ENCODE data around the gene FEN1. TPM values are rescaled to one million over a fixed set of nuclear protein-coding genes. Genes with fewer than 3 reads are reported as not detected.

FEN1 gene
- total RNA-seq, 1 donor from 2014 or later: 23.9 TPM

- H3K4me3 Mint-ChIP-seq: no peak overlapping the region
- CTCF ChIA-PET: no interaction called here
- TF ChIP-seq CTCF (IDR thresholded peaks at IDR 0.05): no peak
Measured at GRCh38 chr11:61762798-61763197, 29.9 kb upstream of the FEN1 start.

DNA sequence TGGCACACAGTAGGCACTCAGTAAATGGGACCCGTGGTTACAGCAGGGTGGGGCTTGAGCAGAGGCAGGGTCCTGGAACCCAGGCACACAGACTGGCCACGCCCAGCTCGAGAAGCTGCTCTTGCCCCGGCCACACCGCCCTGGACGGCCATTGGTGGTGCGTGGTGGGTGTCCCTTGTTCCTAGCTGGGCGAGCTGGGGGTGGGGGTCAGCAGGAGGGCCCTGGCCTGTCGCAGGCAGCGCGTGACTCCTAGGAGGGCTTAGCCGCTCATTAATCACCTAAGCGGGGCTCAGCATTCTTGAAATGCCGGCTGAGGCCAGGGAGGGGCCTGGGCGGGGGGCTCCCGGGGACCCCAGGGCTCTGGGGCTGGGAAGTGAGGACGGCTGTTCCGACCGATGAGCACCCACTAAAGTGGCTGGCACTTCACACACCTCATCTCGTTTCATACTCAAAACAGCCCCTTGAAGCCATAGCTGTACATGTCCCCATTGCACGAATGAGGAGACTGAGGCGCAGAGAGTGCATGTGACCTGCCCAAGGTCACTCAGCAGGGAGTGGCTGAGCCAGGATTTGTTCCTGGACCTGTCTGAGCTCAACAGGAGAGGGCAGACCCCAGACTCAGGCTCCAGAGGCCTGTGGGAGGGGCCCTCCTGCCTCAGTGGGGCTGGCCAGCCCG, 28.6 kb upstream of the FEN1 start:
- ChIA-PET CTCF (no interaction called here), POLR2A (no interaction called here)
- no peaks in the 10 kb centered on the region for H3K4me1 Mint-ChIP-seq
- no peaks in the 10 kb centered on the region for H3K36me3 Mint-ChIP-seq (ENCODE audit: low read depth)
- TF ChIP-seq CTCF (IDR thresholded peaks at IDR 0.05): no peak
- no peak for DNase-seq
- H3K27me3 Mint-ChIP-seq: peaks cover 7% of the 10 kb centered on the region
- no peak overlapping the region for H3K27ac Mint-ChIP-seq
- no peak overlapping the region for H3K4me3 Mint-ChIP-seq
- no peak for ATAC-seq (ENCODE audit: low read depth)
- intact Hi-C loops (cut with micrococcal nuclease): no loop called here
- no peaks in the 10 kb centered on the region for H3K9me3 Mint-ChIP-seq

More at GRCh38 chr11:61762798-61763197, 29.9 kb upstream of the FEN1 start:
- peaks cover 7% of the 10 kb centered on the region for H3K27me3 Mint-ChIP-seq
- H3K4me1 Mint-ChIP-seq: no peaks in the 10 kb centered on the region
- H3K9me3 Mint-ChIP-seq: no peaks in the 10 kb centered on the region
- ATAC-seq (ENCODE audit: low read depth) (no peak), DNase-seq (no peak)
- H3K36me3 Mint-ChIP-seq (ENCODE audit: low read depth): no peaks in the 10 kb centered on the region
- POLR2A ChIA-PET: no interaction called here
- intact Hi-C loops (cut with micrococcal nuclease): no loop called here
- H3K27ac Mint-ChIP-seq: no peak overlapping the region

DNA sequence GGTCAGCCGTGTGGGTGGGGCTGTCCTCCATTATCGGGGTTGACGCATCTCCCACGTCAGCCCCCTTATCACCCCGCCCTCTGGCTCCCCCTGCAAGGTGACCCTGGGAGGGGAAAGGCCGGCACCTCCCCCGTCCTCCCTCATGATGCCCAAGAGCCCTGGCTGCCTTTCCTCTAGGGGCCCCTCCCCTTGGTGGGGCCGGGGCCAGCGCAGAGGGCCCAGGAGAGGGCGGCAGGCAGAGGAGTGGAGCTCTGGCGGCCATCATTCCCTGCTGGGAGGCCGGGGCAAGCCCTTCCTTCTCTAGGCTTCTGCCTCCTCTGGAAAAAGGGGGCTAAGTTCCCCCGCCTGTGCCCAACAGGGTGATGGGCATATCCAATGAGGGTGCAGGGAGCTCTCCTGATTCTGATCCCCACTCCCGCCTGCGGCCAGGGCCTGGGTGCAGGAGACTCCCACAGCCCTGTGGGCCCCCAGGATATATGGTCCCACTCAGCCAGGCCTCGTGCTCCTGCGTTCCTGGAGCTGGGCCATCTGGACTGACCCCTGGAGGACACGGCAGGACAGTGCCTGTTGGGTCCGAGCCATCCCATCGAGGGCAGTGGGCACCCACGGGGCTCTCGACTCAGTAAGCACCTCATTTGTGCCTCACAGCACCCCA, 28.0 kb upstream of the FEN1 start:
- Mint-ChIP-seq H3K4me3 (no peak overlapping the region), H3K4me1 (no peaks in the 10 kb centered on the region), H3K36me3 (ENCODE audit: low read depth) (no peaks in the 10 kb centered on the region), H3K27me3 (peaks cover 7% of the 10 kb centered on the region), H3K27ac (no peak overlapping the region), H3K9me3 (no peaks in the 10 kb centered on the region)
- intact Hi-C loops (cut with micrococcal nuclease): no loop called here
- DNase-seq: no peak
- no peak for ATAC-seq (ENCODE audit: low read depth)
- ChIA-PET POLR2A (no interaction called here), CTCF (no interaction called here)
- no peak for TF ChIP-seq CTCF (IDR thresholded peaks at IDR 0.05)

DNA sequence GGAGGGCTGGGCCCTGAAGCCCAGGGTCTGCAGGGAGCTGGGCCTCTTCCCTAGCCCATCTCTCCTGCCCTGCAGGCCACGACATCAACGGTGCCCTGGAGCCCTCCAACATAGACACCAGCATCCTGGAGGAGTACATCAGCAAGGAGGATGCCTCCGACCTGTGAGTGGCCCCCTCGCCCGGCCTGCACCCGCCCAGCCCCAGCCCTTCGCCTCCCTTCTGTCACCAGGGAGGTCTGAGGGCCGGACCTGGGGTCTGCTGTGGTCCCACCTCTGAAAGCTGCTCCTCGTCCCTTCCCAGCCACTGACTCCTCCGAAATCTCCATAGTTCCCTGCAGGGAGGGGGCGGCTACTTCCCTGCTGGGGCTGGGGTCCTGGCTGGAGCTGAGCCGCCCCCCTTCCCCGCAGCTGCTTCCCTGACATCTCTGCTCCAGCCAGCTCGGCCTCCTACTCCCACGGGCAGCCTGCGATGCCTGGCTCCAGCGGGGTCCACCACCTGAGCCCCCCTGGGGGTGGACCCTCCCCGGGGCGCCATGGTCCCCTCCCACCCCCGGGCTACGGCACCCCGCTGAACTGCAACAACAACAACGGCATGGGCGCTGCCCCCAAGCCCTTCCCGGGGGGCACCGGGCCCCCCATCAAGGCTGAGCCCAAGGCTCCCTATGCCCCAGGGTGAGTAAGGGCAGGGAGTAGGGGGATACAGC, 27.0 kb upstream of the FEN1 start:
- POLR2A ChIA-PET: no interaction called here
- DNase-seq: no peak
- no peak for TF ChIP-seq CTCF (IDR thresholded peaks at IDR 0.05)
- Mint-ChIP-seq H3K4me1 (no peaks in the 10 kb centered on the region), H3K27ac (no peak overlapping the region), H3K36me3 (ENCODE audit: low read depth) (no peaks in the 10 kb centered on the region), H3K4me3 (no peak overlapping the region), H3K27me3 (peaks cover 5% of the 10 kb centered on the region), H3K9me3 (no peaks in the 10 kb centered on the region)
- no peak for ATAC-seq (ENCODE audit: low read depth)
- intact Hi-C loops (cut with micrococcal nuclease): no loop called here
- CTCF ChIA-PET: interaction anchor here (1.0 kb wide), 1 partner anchor 12 kb away, joined by 3 read pairs; no protein-coding TSS in a partner anchor

DNA sequence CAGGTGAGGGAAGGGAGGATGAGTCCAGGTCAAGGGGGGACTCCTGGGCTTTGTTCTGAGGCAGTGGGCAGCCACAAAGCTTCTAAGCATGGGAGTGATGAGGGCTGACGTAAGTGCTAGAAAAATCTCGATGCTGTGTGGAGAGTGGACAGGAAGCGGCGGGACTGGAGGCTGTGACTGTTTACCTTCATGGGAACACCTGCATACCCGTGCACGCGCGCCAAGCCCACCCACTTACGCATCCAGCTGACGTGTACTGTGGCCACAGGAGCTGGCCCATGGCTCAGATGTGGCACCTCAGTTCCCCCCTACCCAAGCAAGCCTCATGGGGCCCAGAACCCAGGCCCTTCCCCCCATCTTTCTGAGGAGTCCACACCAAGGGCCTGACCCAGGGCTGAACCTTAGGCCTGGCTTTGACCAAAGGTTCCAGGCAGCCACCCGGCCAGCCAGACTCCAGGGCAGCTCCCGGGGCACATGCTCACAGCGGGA, 26.3 kb upstream of the FEN1 start:
- DNase-seq (no peak), ATAC-seq (ENCODE audit: low read depth) (no peak)
- intact Hi-C loops (cut with micrococcal nuclease): no loop called here
- Mint-ChIP-seq H3K9me3 (no peaks in the 10 kb centered on the region), H3K4me3 (no peak overlapping the region), H3K27me3 (peaks cover 5% of the 10 kb centered on the region), H3K4me1 (no peaks in the 10 kb centered on the region), H3K36me3 (ENCODE audit: low read depth) (no peaks in the 10 kb centered on the region), H3K27ac (no peak overlapping the region)
- CTCF ChIA-PET: interaction anchor here (1.0 kb wide), 1 partner anchor 13 kb away, joined by 3 read pairs; no protein-coding TSS in a partner anchor
- TF ChIP-seq CTCF (IDR thresholded peaks at IDR 0.05): no peak
- POLR2A ChIA-PET: no interaction called here
